ENCODE data around the gene DDC.

The DDC gene

DNA sequence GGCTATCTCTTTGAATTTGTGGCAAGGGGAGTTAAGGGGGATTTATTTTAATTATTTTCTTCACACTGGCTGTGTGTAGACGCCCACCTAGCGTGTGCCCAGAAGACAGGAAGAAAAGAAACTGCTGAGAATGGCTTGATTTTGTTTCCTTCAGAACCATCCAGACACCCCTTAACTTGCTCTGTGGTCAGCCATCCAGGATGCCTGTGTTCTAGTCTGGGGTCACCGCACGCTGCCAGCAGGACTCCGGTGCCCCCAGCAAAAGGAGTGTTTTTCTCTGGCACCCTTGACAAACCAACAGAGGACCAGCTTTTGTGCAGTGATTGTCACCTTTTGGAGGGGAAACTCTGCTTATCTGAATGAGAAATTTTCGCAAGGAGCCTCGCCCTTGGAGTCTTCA is 5.3 kb downstream of the DDC start:
- no peaks in the 10 kb centered on the region for H3K9me3 ChIP-seq (replicated peaks in 1 of 11)
- no peaks in the 10 kb centered on the region for H3K27me3 ChIP-seq
- peaks cover 0 to 4% (median 0%) of the 10 kb centered on the region in 11 experiments; a peak in 2 of 22 replicates for H4K20me1 ChIP-seq
- no peaks in the 10 kb centered on the region for H3K36me3 ChIP-seq
- H3K4me2 ChIP-seq: no peak overlapping the region
- H3K27ac ChIP-seq: no peak overlapping the region
- TF ChIP-seq Cebpa-rat (IDR thresholded peaks at IDR 0.05): no peak
- peaks cover 0 to 13% (median 10%) of the 10 kb centered on the region in 10 experiments; a peak in 11 of 20 replicates for H3K4me1 ChIP-seq
- no peak overlapping the region for H3K4me3 ChIP-seq
- no peak overlapping the region for H3K9ac ChIP-seq

DNA sequence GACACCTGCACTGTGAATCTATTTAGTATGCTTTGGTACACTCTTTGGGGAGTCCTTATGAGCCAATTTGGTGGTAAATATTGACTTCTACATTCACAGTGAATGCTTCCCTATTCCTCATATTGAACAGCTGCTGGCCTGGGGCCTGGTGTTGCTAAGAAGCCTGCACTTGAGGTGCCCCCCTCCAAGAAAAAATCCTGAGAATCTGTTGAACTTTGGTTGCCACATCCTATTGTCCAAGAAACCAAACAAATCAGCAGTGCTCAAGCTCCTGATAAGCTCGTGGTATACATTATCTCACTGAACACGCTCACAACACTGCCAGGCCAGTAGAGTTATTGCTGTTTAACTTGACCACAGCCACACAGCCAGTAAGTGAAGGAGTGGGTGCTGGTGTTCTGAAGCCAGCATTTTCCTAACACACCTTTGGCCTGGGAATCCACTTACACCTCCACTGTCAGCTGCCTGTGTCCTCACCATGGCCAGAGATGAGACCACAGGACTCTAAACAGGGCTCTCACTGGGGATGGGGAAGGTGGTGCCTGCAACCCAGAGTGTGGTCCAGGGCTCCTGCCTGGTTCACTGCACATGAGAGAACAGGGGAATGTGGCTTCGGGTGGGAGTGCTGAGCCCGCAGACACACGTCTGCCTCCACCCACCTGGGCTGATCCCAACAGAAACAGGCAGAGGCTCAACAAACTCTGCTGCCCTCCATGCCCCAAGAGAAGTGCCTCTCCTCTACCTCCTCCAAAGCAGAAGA is 6.7 kb downstream of the DDC start:
- H3K4me2 ChIP-seq: peak overlapping the region in 7 of 11 experiments; percentile 8 to 57 (median 49); a peak in 12 of 22 replicates
- H4K20me1 ChIP-seq: peaks cover 0 to 4% (median 0%) of the 10 kb centered on the region in 11 experiments; a peak in 2 of 22 replicates
- H3K4me3 ChIP-seq: no peak overlapping the region
- no peak overlapping the region for H3K27ac ChIP-seq
- H3K27me3 ChIP-seq: no peaks in the 10 kb centered on the region
- no peaks in the 10 kb centered on the region for H3K36me3 ChIP-seq
- no peak for TF ChIP-seq Cebpa-rat (IDR thresholded peaks at IDR 0.05)
- no peaks in the 10 kb centered on the region for H3K9me3 ChIP-seq (replicated peaks in 1 of 11)
- H3K9ac ChIP-seq: no peak overlapping the region
- peaks cover 0 to 13% (median 10%) of the 10 kb centered on the region in 10 experiments; a peak in 11 of 20 replicates for H3K4me1 ChIP-seq

DNA sequence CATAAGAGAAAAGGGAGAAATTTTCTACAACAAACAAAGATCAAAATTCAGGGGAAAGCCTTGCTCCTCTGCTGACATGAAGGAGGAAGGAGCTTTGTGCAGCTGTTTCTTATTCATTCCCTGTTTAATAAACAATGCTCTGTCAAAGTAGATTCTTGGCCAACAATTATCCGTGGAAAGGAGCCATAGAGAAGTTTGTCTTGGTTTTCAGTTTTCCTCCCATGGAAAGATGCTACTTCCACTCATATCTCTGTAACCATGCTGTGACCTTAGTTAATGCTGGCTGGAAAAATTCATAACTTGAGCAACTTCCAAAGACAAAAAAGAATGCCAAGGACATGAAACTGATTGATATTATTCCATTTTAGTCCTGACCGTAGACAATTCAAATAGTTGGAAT is 8.1 kb downstream of the DDC start:
- H3K9ac ChIP-seq: no peak overlapping the region
- no peak overlapping the region for H3K4me3 ChIP-seq

DNA sequence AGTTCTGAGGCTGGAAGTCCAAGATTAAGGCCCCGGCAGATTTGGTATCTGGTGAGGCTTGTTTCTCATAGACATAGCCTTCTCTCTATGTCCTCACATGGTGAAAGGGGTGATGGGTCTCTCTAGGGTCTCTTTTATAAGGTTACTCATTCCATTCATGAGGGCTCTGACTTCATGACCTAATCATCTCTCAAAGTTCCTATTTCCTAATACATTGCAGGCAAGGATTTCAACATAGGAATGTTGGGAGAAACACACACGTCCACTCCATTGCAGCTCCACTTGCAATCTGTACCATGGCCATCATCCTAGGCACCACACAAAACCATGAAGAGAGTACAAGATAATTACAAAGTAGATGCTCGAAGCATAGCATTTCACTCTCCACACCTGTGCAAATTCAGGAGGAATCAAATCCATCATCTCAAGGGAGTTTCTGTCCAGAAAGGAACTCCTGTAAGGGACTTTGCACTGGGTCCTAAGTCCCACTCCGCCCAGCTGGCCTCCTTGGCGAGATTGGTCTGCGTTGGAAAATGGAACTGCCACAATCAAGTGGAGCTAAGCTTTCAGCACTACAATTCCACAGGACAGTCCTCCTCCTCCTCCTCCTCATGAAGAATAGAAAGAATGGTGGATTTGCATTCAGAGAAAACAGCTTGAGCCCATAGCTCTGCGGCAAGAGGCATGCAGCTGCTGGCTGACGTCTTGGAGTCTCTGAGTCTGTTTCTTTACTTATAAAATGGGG is 8.8 kb downstream of the DDC start:
- H3K9me3 ChIP-seq (replicated peaks in 1 of 11): no peaks in the 10 kb centered on the region
- TF ChIP-seq Cebpa-rat (IDR thresholded peaks at IDR 0.05): no peak
- no peaks in the 10 kb centered on the region for H3K27me3 ChIP-seq
- no peak overlapping the region for H3K9ac ChIP-seq
- no peak overlapping the region for H3K27ac ChIP-seq
- H3K4me1 ChIP-seq: peaks cover 0 to 13% (median 10%) of the 10 kb centered on the region in 10 experiments; a peak in 11 of 20 replicates
- no peak overlapping the region for H3K4me2 ChIP-seq
- H3K36me3 ChIP-seq: no peaks in the 10 kb centered on the region
- no peak overlapping the region for H3K4me3 ChIP-seq
- H4K20me1 ChIP-seq: no peaks in the 10 kb centered on the region; a peak in 2 of 22 replicates

More for the DNA sequence above, 8.1 kb downstream of the DDC start:
- Histone ChIP-seq H3K9me3 (replicated peaks in 1 of 11) (no peaks in the 10 kb centered on the region), H3K36me3 (no peaks in the 10 kb centered on the region), H3K4me2 (no peak overlapping the region), H3K27me3 (no peaks in the 10 kb centered on the region), H3K4me1 (peaks cover 0 to 13% (median 10%) of the 10 kb centered on the region in 10 experiments; a peak in 11 of 20 replicates), H3K27ac (no peak overlapping the region), H4K20me1 (peaks cover 0 to 2% (median 0%) of the 10 kb centered on the region in 11 experiments; a peak in 2 of 22 replicates)
- no peak for TF ChIP-seq Cebpa-rat (IDR thresholded peaks at IDR 0.05)

DNA sequence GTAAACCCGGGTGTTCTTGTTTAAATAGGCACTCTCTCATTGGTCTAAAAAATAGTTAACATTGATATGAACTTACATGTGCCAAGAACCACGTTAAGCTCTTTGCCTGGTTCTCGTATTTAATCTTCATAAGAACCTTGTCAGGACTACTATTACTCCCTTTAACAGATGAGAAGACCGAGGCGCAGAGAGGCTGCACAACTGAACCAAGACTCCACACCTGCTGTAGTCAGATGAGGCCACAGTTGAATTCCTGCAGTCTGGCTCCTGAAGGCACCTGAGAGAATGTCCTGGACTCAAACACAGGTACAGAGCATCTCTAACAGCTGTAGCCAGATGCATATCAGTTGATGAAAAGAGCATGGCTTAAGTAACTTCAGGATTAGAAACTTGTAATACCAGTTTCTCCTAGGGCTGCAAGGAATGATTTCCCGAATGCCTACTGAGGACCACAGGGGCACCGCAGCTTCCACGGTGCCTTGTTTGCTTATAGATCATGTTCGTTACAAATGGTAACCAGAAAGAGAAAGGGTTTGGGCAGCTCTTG is 9.5 kb downstream of the DDC start:
- H4K20me1 ChIP-seq: no peaks in the 10 kb centered on the region; a peak in 2 of 22 replicates
- no peak overlapping the region for H3K27ac ChIP-seq
- H3K9me3 ChIP-seq (replicated peaks in 1 of 11): no peaks in the 10 kb centered on the region
- H3K36me3 ChIP-seq: no peaks in the 10 kb centered on the region
- no peak overlapping the region for H3K4me3 ChIP-seq
- H3K4me1 ChIP-seq: peaks cover 0 to 13% (median 10%) of the 10 kb centered on the region in 10 experiments; a peak in 11 of 20 replicates
- no peak for TF ChIP-seq Cebpa-rat (IDR thresholded peaks at IDR 0.05)
- H3K4me2 ChIP-seq: no peak overlapping the region
- no peak overlapping the region for H3K9ac ChIP-seq
- H3K27me3 ChIP-seq: no peaks in the 10 kb centered on the region

DNA sequence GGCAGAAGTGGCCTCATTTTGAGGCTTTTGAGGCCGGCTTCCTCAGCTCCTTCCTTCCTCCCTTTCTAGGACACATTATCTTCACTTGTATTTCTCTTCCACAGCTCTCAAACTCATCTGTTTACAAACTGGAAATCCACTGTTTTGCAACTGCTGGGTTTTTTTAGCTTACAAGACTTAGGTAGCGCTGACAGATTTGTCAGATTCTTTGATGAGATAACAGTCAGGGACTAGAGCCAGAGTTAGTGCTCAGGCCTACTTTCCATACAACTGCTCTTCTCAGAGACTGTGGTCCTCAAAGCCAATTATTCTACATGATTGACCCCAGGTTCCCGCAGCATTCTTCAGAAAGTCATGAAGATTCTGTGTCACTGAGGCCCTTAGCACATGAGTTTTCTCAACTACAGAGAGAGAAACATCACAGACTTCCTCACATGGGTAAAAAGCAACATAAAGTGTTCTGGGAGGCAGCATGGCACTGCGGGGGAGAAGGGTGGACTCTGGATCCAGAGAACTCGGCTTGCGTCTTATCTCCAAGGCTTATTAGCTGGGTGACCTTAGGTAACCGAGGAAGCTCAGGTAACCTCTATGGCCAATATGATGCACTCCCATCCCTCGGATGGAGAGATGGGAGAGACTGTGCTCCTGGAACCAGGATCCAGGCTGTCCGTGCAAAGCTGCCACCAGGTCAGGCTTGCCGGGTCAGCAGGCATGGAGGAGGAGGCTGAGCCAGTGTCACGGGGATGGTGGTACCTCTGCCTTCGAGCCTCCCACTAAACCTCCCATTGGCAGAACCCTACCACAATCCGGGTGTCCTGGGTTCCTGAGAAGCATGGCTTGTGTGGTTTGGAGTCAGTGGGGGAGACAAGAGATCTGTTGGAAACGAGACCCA is 10.5 kb downstream of the DDC start:
- Histone ChIP-seq H3K4me2 (no peak overlapping the region), H3K27me3 (no peaks in the 10 kb centered on the region), H3K27ac (no peak overlapping the region), H3K4me3 (no peak overlapping the region), H3K9ac (no peak overlapping the region), H3K36me3 (no peaks in the 10 kb centered on the region), H3K9me3 (replicated peaks in 1 of 11) (no peaks in the 10 kb centered on the region), H4K20me1 (no peaks in the 10 kb centered on the region; a peak in 2 of 22 replicates), H3K4me1 (peaks cover 0 to 13% (median 10%) of the 10 kb centered on the region in 10 experiments; a peak in 11 of 20 replicates)
- TF ChIP-seq Cebpa-rat (IDR thresholded peaks at IDR 0.05): no peak

DNA sequence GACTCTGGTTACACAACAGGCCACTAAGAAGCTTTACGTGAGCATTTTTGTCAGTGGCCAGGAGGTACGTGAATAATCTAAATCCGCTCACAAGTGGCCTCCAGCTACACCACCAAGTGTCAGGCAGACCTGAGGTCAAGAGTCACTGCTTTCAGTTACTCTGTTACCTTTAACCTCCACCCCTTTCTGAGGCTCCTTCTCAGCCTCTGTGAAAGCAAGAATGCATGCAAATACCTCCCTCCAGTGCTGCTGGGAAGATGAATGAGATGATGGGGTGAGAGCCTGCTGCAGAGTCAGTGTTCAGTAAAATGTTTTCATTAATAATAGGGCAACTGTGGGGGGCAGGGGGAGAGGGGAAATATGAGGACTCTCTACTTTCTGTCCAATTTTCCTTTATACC is 11.2 kb downstream of the DDC start:
- Histone ChIP-seq H3K36me3 (no peaks in the 10 kb centered on the region), H3K27ac (no peak overlapping the region), H3K9me3 (replicated peaks in 1 of 11) (no peaks in the 10 kb centered on the region)

DNA sequence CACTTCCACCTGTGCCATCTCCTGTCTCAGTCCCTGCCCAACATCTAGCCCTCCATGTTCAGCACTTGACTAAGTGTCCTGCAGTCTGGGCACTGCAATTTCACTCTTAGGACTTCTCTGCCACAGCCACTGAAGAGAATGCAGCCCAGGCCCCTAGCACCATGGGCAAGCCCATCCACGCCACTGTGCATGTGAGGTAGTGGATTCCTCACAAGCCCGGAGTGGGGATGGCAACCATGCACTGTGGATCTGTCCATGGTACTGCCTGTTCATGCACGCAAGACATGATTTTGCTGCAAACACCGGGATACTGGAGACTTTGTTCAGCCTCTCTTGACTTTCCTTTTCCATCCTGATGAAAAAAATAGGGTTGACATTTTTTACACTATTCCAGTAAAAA is 12.3 kb downstream of the DDC start:
- Histone ChIP-seq H3K4me3 (no peak overlapping the region), H3K36me3 (no peaks in the 10 kb centered on the region), H4K20me1 (no peaks in the 10 kb centered on the region; a peak in 2 of 22 replicates), H3K9me3 (replicated peaks in 1 of 11) (no peaks in the 10 kb centered on the region), H3K4me1 (peaks cover 0 to under 1% (median 0%) of the 10 kb centered on the region in 10 experiments; a peak in 2 of 20 replicates), H3K27me3 (no peaks in the 10 kb centered on the region), H3K27ac (no peak overlapping the region), H3K9ac (no peak overlapping the region), H3K4me2 (no peak overlapping the region)
- TF ChIP-seq Cebpa-rat (IDR thresholded peaks at IDR 0.05): no peak

More for the DNA sequence above, 11.2 kb downstream of the DDC start:
- no peaks in the 10 kb centered on the region for H3K27me3 ChIP-seq
- no peak overlapping the region for H3K9ac ChIP-seq
- no peak overlapping the region for H3K4me3 ChIP-seq
- H4K20me1 ChIP-seq: no peaks in the 10 kb centered on the region; a peak in 2 of 22 replicates
- H3K4me1 ChIP-seq: peaks cover 0 to 11% (median 9%) of the 10 kb centered on the region in 10 experiments; a peak in 11 of 20 replicates
- H3K4me2 ChIP-seq: no peak overlapping the region
- TF ChIP-seq Cebpa-rat (IDR thresholded peaks at IDR 0.05): no peak
